H1 (cell line): ENCODE data around the gene CCT6A. TPM values are rescaled to one million over a fixed set of nuclear protein-coding genes. Genes with fewer than 3 reads are reported as not detected.

ENCODE experiments used
- ASH2L ChIP-seq: fragments of 200-600, 300-600 bp; sonication (generic); IDR thresholded peaks from one replicate; pipeline ENCODE4 v1.7.1; 2017; ENCODE audit warnings: low read length
- CHD2 ChIP-seq: IDR thresholded peaks from 2 replicates; pipeline ENCODE4 v1.6.1; 2012; ENCODE audit warnings: low read length, improper control_type of control experiment
- CREB1 ChIP-seq: IDR thresholded peaks from 2 replicates; pipeline ENCODE4 v1.6.1; 2012; ENCODE audit warnings: inconsistent platforms
- CTCF ChIP-seq, 3 experiments: IDR thresholded peaks; 1 replicate in 2 of 3; 2 replicates in 1 of 3; pipeline versions ENCODE4 v1.5.1 to v1.6.1; 2011; ENCODE audit warnings: low read length in 3 of 3, mild to moderate bottlenecking in 3 of 3, inconsistent platforms in 2 of 3, low read depth in 1 of 3, moderate library complexity in 1 of 3; ENCODE audit not compliant: insufficient read depth in 1 of 3; ENCODE audit errors: control extremely low read depth in 1 of 3
- EP300 ChIP-seq, 2 experiments: IDR thresholded peaks; 1 replicate in 1 of 2; 2 replicates in 1 of 2; pipeline ENCODE4 v1.6.1; 2011 to 2012; ENCODE audit warnings: low read depth in 2 of 2, low read length in 2 of 2, mild to moderate bottlenecking in 2 of 2, borderline replicate concordance in 1 of 2, inconsistent platforms in 1 of 2, moderate library complexity in 1 of 2
- KDM5A ChIP-seq: fragments of 200-600 bp; IDR thresholded peaks from 2 replicates; pipeline ENCODE4 v1.7.1; 2012; ENCODE audit warnings: mild to moderate bottlenecking, low read length, inconsistent platforms, mixed read lengths
- SUZ12 ChIP-seq: fragments of 200-600 bp; sonication (generic); IDR thresholded peaks from 2 replicates; pipeline ENCODE4 v1.6.1; 2012; ENCODE audit warnings: mild to moderate bottlenecking, inconsistent platforms, low read length, moderate library complexity, mixed read lengths
- TEAD4 ChIP-seq: IDR thresholded peaks from 2 replicates; pipeline ENCODE4 v1.6.1; 2012; ENCODE audit warnings: low read depth, low read length, inconsistent platforms, mixed read lengths
- polyA plus RNA-seq, 7 experiments: library from polyadenylated mRNA; depleted of rRNA in 3 of 7; stranded (reverse) in 5 of 7; unstranded in 2 of 7; fragments of >200 nt in 5 of 7; fragments of 200-250 nt in 2 of 7; gene quantifications; 1 replicate in 5 of 7; 2 replicates in 1 of 7; 4 replicates in 1 of 7; pipeline versions ENCODE4 v1.2.1 to v1.2.3, GENCODE V29; 2011 to 2013; ENCODE audit warnings: missing spikeins in 2 of 7, mixed read lengths in 2 of 7
- total RNA-seq: library from RNA; stranded (reverse); fragmentation: NEBNext Ultra II Directional; extraction: Animal tissue kit (Norgen Biotek cat#: 25700); gene quantifications from 2 replicates; pipeline ENCODE4 v1.2.1, GENCODE V29; 2021
- TF ChIP-seq, protein P1 (sequence below): fragments of 300-600 bp; sonication (generic); IDR thresholded peaks from 2 replicates; pipeline ENCODE4 v1.7.1; 2012; ENCODE audit warnings: low read length, moderate library complexity, mild to moderate bottlenecking, inconsistent platforms; ENCODE audit not compliant: insufficient replicate concordance

CCT6A gene
- total and polyA plus RNA-seq, 2 of the 8 experiments (the other 6 are each of a cell fraction or from before 2014, with no cell fraction given): 201 to 272 TPM

DNA sequence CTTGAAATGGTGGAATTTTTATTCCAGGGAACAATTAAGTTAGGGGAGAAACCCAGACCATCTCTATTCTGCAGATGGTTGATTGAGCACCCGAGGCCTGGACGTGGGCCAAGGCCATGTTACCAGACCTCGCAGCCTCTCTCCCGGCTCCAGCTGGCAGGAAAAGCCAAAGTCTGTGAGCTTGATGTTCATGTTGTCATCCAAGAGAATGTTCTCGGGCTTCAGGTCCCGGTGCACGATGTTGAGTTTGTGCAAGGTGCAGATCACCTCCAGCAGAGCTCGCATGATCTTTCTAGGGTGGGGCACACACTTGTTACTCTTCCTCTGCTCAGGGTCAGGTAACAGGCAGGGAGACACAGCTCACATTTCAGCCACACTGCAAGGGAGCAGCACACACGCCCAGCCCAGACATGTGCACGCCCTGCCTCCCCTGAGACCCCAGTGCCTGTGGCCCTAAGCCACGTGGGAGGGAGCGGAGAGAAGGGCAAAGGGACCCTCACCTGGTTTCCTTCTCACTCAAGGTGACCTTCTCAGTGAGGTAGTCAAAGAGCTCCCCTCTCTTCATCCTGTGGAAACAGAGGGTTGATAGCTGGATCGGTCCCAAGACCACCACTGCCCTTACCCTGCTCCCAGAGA lies 31.7 kb downstream of the CCT6A start (continued):
- TF ChIP-seq KDM5A (no peak), CREB1 (no peak), SUZ12 (no peak), CTCF (IDR thresholded peaks at IDR 0.05; ENCODE audit: control extremely low read depth in 1 of 3, insufficient read depth in 1 of 3, low read depth in 1 of 3, low read length in 3 of 3) (no peak), TEAD4 (no peak), CHD2 (no peak), EP300 (IDR thresholded peaks at IDR 0.05; ENCODE audit: borderline replicate concordance in 1 of 2, low read depth in 2 of 2, low read length in 2 of 2) (no peak), ASH2L (no peak)
- TF ChIP-seq, protein P1, sequence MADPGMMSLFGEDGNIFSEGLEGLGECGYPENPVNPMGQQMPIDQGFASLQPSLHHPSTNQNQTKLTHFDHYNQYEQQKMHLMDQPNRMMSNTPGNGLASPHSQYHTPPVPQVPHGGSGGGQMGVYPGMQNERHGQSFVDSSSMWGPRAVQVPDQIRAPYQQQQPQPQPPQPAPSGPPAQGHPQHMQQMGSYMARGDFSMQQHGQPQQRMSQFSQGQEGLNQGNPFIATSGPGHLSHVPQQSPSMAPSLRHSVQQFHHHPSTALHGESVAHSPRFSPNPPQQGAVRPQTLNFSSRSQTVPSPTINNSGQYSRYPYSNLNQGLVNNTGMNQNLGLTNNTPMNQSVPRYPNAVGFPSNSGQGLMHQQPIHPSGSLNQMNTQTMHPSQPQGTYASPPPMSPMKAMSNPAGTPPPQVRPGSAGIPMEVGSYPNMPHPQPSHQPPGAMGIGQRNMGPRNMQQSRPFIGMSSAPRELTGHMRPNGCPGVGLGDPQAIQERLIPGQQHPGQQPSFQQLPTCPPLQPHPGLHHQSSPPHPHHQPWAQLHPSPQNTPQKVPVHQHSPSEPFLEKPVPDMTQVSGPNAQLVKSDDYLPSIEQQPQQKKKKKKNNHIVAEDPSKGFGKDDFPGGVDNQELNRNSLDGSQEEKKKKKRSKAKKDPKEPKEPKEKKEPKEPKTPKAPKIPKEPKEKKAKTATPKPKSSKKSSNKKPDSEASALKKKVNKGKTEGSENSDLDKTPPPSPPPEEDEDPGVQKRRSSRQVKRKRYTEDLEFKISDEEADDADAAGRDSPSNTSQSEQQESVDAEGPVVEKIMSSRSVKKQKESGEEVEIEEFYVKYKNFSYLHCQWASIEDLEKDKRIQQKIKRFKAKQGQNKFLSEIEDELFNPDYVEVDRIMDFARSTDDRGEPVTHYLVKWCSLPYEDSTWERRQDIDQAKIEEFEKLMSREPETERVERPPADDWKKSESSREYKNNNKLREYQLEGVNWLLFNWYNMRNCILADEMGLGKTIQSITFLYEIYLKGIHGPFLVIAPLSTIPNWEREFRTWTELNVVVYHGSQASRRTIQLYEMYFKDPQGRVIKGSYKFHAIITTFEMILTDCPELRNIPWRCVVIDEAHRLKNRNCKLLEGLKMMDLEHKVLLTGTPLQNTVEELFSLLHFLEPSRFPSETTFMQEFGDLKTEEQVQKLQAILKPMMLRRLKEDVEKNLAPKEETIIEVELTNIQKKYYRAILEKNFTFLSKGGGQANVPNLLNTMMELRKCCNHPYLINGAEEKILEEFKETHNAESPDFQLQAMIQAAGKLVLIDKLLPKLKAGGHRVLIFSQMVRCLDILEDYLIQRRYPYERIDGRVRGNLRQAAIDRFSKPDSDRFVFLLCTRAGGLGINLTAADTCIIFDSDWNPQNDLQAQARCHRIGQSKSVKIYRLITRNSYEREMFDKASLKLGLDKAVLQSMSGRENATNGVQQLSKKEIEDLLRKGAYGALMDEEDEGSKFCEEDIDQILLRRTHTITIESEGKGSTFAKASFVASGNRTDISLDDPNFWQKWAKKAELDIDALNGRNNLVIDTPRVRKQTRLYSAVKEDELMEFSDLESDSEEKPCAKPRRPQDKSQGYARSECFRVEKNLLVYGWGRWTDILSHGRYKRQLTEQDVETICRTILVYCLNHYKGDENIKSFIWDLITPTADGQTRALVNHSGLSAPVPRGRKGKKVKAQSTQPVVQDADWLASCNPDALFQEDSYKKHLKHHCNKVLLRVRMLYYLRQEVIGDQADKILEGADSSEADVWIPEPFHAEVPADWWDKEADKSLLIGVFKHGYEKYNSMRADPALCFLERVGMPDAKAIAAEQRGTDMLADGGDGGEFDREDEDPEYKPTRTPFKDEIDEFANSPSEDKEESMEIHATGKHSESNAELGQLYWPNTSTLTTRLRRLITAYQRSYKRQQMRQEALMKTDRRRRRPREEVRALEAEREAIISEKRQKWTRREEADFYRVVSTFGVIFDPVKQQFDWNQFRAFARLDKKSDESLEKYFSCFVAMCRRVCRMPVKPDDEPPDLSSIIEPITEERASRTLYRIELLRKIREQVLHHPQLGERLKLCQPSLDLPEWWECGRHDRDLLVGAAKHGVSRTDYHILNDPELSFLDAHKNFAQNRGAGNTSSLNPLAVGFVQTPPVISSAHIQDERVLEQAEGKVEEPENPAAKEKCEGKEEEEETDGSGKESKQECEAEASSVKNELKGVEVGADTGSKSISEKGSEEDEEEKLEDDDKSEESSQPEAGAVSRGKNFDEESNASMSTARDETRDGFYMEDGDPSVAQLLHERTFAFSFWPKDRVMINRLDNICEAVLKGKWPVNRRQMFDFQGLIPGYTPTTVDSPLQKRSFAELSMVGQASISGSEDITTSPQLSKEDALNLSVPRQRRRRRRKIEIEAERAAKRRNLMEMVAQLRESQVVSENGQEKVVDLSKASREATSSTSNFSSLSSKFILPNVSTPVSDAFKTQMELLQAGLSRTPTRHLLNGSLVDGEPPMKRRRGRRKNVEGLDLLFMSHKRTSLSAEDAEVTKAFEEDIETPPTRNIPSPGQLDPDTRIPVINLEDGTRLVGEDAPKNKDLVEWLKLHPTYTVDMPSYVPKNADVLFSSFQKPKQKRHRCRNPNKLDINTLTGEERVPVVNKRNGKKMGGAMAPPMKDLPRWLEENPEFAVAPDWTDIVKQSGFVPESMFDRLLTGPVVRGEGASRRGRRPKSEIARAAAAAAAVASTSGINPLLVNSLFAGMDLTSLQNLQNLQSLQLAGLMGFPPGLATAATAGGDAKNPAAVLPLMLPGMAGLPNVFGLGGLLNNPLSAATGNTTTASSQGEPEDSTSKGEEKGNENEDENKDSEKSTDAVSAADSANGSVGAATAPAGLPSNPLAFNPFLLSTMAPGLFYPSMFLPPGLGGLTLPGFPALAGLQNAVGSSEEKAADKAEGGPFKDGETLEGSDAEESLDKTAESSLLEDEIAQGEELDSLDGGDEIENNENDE: no peak
